HG02981 (cell line): Measurements from ENCODE around the gene WDR47.

Experiments
- ATAC-seq: cut with Tn5 transposase; IDR thresholded peaks from one replicate; pipeline ENCODE4 v1.9.1; 2021; ENCODE audit warnings: mild to moderate bottlenecking, moderate library complexity; ENCODE audit not compliant: unreplicated experiment

Gene WDR47

GRCh38 chr1:109041621-109042468, at the start of gene WDR47:
Gene WDR47 (minus strand): TSS chr1:109042102. CDS start chr1:109023512, 18,590 bp downstream.
- ATAC-seq: peak; percentile 91

GRCh38 chr1:109091078-109091838, 49.4 kb upstream of the WDR47 start:
- peak; percentile 36 for ATAC-seq

GRCh38 chr1:109090196-109091077, 48.5 kb upstream of the WDR47 start, which contains the start of gene TMEM167B:
Gene TMEM167B (plus strand): TSS chr1:109090764. CDS start chr1:109090873, 109 bp downstream.
- peak; percentile 92 for ATAC-seq

- no peak for ATAC-seq
Measured at GRCh38 chr1:109089242-109090015, 47.5 kb upstream of the WDR47 start.

GRCh38 chr1:109084563-109085517, 42.9 kb upstream of the WDR47 start:
- no peak for ATAC-seq

GRCh38 chr1:109083923-109084322, 42.0 kb upstream of the WDR47 start:
- ATAC-seq: no peak

- ATAC-seq: no peak
Measured at GRCh38 chr1:109083501-109083900, 41.6 kb upstream of the WDR47 start.

- no peak for ATAC-seq
Measured at GRCh38 chr1:109080441-109081082, 38.7 kb upstream of the WDR47 start.

GRCh38 chr1:109079240-109079622, 37.3 kb upstream of the WDR47 start:
- ATAC-seq: no peak

- ATAC-seq: no peak
Measured at GRCh38 chr1:109078317-109078716, 36.4 kb upstream of the WDR47 start.

GRCh38 chr1:109075531-109076490, 33.9 kb upstream of the WDR47 start, which contains the start of gene TAF13:
Gene TAF13 (minus strand): TSS chr1:109076003. CDS start chr1:109075947, 56 bp downstream.
- peak; percentile 99 for ATAC-seq

GRCh38 chr1:109069294-109069693, 27.4 kb upstream of the WDR47 start:
- ATAC-seq: no peak

GRCh38 chr1:109067883-109068282, 26.0 kb upstream of the WDR47 start:
- ATAC-seq: no peak

GRCh38 chr1:109065137-109065536, 23.2 kb upstream of the WDR47 start:
- ATAC-seq: no peak

GRCh38 chr1:109061183-109061582, 19.3 kb upstream of the WDR47 start:
- ATAC-seq: no peak

- no peak for ATAC-seq
Measured at GRCh38 chr1:109060707-109061106, 18.8 kb upstream of the WDR47 start.

- no peak for ATAC-seq
Measured at GRCh38 chr1:109059026-109059425, 17.1 kb upstream of the WDR47 start.
